Lung (tissue), 12 donors: ENCODE measurements around the gene GPR179. TPM values are rescaled to one million over a fixed set of nuclear protein-coding genes. Genes with fewer than 3 reads are reported as not detected.

Experiments
- ATAC-seq: fragments of 200-7000 bp; cut with Tn5 transposase; one replicate; pipeline ENCODE4 v1.9.1; 2020; ENCODE audit warnings: moderate number of reproducible peaks; ENCODE audit not compliant: insufficient read depth, low FRiP score
- DNase-seq, 3 donors: peaks; one replicate each; pipeline ENCODE4 v3.0.0-alpha.2; 2013 to 2017
- H3K27ac ChIP-seq, 2 donors: one replicate each; pipeline ENCODE4 v1.5.1; 2013; ENCODE audit warnings: mild to moderate bottlenecking in 2 of 2, moderate library complexity in 2 of 2, control low read depth in 1 of 2, inconsistent platforms in 1 of 2, low read depth in 1 of 2, low read length in 1 of 2
- H3K27me3 ChIP-seq, 3 donors: one replicate each; pipeline ENCODE4 v1.5.1; 2013; ENCODE audit warnings: low read length in 2 of 3; ENCODE audit not compliant: control insufficient read depth in 3 of 3, insufficient read depth in 3 of 3
- H3K36me3 ChIP-seq, 4 donors: one replicate each; pipeline ENCODE4 v1.5.1; 2013; ENCODE audit warnings: low read length in 4 of 4, mild to moderate bottlenecking in 1 of 4, moderate library complexity in 1 of 4; ENCODE audit not compliant: control insufficient read depth in 4 of 4, insufficient read depth in 4 of 4
- H3K4me1 ChIP-seq, 5 donors: one replicate each; pipeline ENCODE4 v1.5.1; 2013; ENCODE audit warnings: low read length in 5 of 5, mild to moderate bottlenecking in 2 of 5, moderate library complexity in 1 of 5; ENCODE audit not compliant: control insufficient read depth in 5 of 5, insufficient read depth in 5 of 5
- H3K4me3 ChIP-seq: one replicate; pipeline ENCODE4 v1.5.1; 2013; ENCODE audit warnings: mild to moderate bottlenecking, control low read depth, moderate library complexity
- H3K9ac ChIP-seq, 2 donors: one replicate each; pipeline ENCODE4 v1.5.1; 2013; ENCODE audit warnings: low read length in 2 of 2, control low read depth in 1 of 2; ENCODE audit not compliant: insufficient read depth in 1 of 2
- H3K9me3 ChIP-seq, 4 donors: one replicate each; pipeline ENCODE4 v1.5.1; 2013; ENCODE audit warnings: low read length in 3 of 4, mild to moderate bottlenecking in 1 of 4, moderate library complexity in 1 of 4; ENCODE audit not compliant: control insufficient read depth in 4 of 4, insufficient read depth in 3 of 4
- WGBS, 2 donors: extraction: QIAGEN DNeasy Blood & Tissue Kit; methylation state at CpG; one replicate each; pipeline ENCODE4 v1.1.7; 2013; 5-methylcytosine and 5-hydroxymethylcytosine counted together
- polyA plus RNA-seq, 2 donors: library from polyadenylated mRNA; stranded (reverse); fragments of 200-250 nt; gene quantifications; one replicate each; pipeline ENCODE4 v1.2.1, GENCODE V29; 2013
- total RNA-seq, 2 donors: library from RNA; depleted of rRNA in 1 of 2; stranded (reverse); fragments of >200 nt in 1 of 2; gene quantifications; one replicate each; pipeline ENCODE4 v1.2.1, GENCODE V29; 2014 to 2021
- TF ChIP-seq, protein P1 (sequence below): IDR thresholded peaks from 2 replicates; pipeline ENCODE4 v1.5.1; 2012; ENCODE audit warnings: mild to moderate bottlenecking; ENCODE audit errors: control extremely low read depth, extremely low read depth
- donor health status: control.
- donor health status: control.
- donor health status: Bipolar disorder and iron deficiency.
- donor health status: healthy.
- donor health status: DM: yes; HTN: yes; CAD: no.

GPR179 gene
- total and polyA plus RNA-seq, 4 donors: 0.03 to 0.31 (median 0.11) TPM

DNA sequence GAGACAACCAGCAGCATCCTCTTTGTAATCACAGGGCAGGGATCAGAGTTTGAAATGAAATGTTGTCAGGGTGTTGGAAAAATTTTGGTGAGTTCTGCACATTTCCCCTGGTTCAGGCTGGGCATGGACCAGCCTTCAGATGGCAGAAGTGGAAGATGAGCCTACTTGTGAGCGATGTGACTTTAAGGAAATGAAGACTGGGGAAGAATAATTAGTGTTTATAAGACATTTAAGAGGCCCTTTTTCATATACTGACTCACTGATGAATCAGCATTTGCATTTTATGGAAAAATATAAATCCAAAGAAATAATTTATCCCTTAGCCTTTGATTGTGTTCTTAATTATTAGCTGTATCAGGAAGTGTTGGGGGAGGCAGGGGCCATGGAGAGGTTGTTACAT lies 20.9 kb downstream of the GPR179 start:
- H3K9me3 ChIP-seq: no peaks in the 10 kb centered on the region
- no peak overlapping the region for H3K9ac ChIP-seq
- ATAC-seq: no peak
- peaks cover 0 to 18% (median 0%) of the 10 kb centered on the region in 5 donors for H3K4me1 ChIP-seq
- TF ChIP-seq, protein P1, sequence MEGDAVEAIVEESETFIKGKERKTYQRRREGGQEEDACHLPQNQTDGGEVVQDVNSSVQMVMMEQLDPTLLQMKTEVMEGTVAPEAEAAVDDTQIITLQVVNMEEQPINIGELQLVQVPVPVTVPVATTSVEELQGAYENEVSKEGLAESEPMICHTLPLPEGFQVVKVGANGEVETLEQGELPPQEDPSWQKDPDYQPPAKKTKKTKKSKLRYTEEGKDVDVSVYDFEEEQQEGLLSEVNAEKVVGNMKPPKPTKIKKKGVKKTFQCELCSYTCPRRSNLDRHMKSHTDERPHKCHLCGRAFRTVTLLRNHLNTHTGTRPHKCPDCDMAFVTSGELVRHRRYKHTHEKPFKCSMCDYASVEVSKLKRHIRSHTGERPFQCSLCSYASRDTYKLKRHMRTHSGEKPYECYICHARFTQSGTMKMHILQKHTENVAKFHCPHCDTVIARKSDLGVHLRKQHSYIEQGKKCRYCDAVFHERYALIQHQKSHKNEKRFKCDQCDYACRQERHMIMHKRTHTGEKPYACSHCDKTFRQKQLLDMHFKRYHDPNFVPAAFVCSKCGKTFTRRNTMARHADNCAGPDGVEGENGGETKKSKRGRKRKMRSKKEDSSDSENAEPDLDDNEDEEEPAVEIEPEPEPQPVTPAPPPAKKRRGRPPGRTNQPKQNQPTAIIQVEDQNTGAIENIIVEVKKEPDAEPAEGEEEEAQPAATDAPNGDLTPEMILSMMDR: no peak
- no peak overlapping the region for H3K27ac ChIP-seq
- H3K36me3 ChIP-seq: peaks cover 5 to 15% (median 10%) of the 10 kb centered on the region in 4 donors
- DNase-seq: no peak
- no peaks in the 10 kb centered on the region for H3K27me3 ChIP-seq
- 100% methylated on average over 1 of the region's 1 CpG for WGBS, 2 donors
- H3K4me3 ChIP-seq: no peak overlapping the region

DNA sequence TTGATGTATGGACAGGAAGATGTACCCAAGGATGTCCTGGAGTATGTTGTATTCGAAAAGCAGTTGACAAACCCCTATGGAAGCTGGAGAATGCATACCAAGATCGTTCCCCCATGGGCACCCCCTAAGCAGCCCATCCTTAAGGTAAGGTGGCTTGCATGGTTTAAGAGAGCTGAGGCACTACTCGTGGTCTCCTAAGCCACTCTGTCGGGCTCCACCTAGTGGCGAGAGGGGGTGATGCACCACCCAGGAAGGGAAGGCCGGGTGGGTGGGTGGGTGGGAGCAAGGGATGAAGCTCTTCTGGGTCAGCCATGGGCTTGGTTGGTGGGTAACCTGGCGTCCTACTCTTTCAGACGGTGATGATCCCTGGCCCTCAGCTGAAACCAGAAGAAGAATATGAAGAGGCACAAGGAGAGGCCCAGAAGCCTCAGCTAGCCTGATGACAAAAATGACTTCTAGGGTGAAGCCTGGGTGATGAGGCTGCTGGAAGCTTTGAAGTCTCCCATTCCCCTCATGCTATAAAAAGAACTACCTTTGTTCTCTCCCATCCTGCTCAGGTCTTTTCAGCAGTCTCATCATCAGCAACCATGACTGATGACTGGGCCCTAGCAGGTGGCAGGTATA lies 21.5 kb downstream of the GPR179 start:
- no peak overlapping the region for H3K9ac ChIP-seq
- ATAC-seq (peak; percentile 82), DNase-seq (peak; percentile 51 to 59 (median 52))
- TF ChIP-seq, protein P1: no peak
- H3K9me3 ChIP-seq: no peaks in the 10 kb centered on the region
- H3K27me3 ChIP-seq: no peaks in the 10 kb centered on the region
- peaks cover 0 to 18% (median 0%) of the 10 kb centered on the region in 5 donors for H3K4me1 ChIP-seq
- H3K36me3 ChIP-seq: peaks cover 6 to 15% (median 10%) of the 10 kb centered on the region in 4 donors
- no peak overlapping the region for H3K27ac ChIP-seq
- no peak overlapping the region for H3K4me3 ChIP-seq
- 28 to 38% methylated on average over 8 of the region's 8 CpGs for WGBS, 2 donors

DNA sequence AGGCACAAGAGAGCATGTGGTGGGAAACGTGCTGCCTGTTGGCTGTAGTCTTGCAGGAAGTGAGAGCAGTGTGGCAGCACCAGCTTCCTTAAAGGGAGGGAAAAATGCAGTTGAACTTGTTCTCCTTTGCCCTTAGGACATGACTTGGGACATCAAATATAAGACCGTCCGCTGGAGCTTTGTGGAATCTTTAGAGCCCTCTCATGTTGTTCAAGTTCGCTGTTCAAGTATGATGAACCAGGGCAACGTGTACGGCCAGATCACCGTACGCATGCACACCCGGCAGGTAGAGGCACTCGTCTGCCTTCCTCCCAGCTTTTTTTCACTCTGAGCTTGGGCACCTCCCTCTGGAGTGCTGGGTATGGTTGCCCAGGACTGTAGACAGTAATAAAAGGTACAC lies 23.3 kb downstream of the GPR179 start:
- ATAC-seq (peak; percentile 57), DNase-seq (peak; percentile 32 to 73 (median 35))
- WGBS, 2 donors: 60 to 83% methylated on average over 10 of the region's 10 CpGs
- no peak overlapping the region for H3K4me3 ChIP-seq
- no peaks in the 10 kb centered on the region for H3K27me3 ChIP-seq
- H3K9ac ChIP-seq: no peak overlapping the region
- peaks cover 0 to 12% (median 0%) of the 10 kb centered on the region in 5 donors for H3K4me1 ChIP-seq
- no peaks in the 10 kb centered on the region for H3K9me3 ChIP-seq
- TF ChIP-seq, protein P1: no peak
- H3K27ac ChIP-seq: peak overlapping the region in 1 of 2 donors; percentile 50
- peaks cover 6 to 18% (median 13%) of the 10 kb centered on the region in 4 donors for H3K36me3 ChIP-seq
